Stomach (tissue), 4 donors: ENCODE measurements around the gene RAPGEF1.

Experiments
- CTCF ChIP-seq, 7 experiments: fragments of 450-650 bp in 4 of 7; fragments of 200-600 bp in 3 of 7; sonication (generic) in 3 of 7; IDR thresholded peaks; one replicate each; pipeline ENCODE4 v1.5.1; 2016 to 2019; ENCODE audit warnings: antibody characterized with exemption in 7 of 7, control low read depth in 2 of 7, mild to moderate bottlenecking in 1 of 7
- EP300 ChIP-seq: sonication (generic); formaldehyde crosslinking; IDR thresholded peaks from one replicate; pipeline ENCODE4 v1.6.1; 2017; ENCODE audit warnings: antibody characterized with exemption
- POLR2AphosphoS5 ChIP-seq, 3 donors: sonication (generic); formaldehyde crosslinking; IDR thresholded peaks; one replicate each; pipeline ENCODE4 v1.6.1; 2016; ENCODE audit warnings: antibody characterized with exemption in 3 of 3

DNA sequence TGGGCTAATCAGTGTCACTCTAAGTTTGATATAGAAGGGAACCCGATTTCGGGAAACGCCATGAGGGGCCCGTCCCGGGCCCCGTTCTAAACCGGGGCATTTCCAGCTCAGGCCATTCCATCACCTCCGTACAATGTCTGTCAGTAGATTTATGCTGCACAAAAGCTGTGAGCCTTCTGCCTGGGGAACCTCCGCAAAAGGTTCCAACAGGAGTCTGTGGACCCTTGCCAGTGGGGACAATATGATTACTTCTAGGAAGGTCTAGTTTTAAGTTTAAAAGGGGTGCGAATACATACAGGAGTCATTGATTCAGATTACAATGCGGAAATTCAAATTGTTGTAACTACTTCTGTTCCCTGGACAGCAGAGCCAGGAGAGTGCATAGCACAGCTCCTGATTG is 57.6 kb downstream of the RAPGEF1 start:
- no peak for TF ChIP-seq POLR2AphosphoS5 (IDR thresholded peaks at IDR 0.05)
- no peak for TF ChIP-seq CTCF (IDR thresholded peaks at IDR 0.05)
- no peak for TF ChIP-seq EP300
